ENCODE results near the gene PTGDS. TPM values are rescaled to one million over a fixed set of nuclear protein-coding genes. Genes with fewer than 3 reads are reported as not detected.

PTGDS gene
- total RNA-seq, 2 experiments from 2014 or later = 40.6 to 41.0 TPM

GRCh38 chr9:136995362-136995761, 18.1 kb downstream of the PTGDS start:
- no peak for TF ChIP-seq CTCF (IDR thresholded peaks at IDR 0.05)
- Histone ChIP-seq H3K4me1 (ENCODE audit: insufficient read depth, low read length) (peaks cover 82% of the 10 kb centered on the region), H3K27me3 (ENCODE audit: control insufficient read depth in 1 of 2, insufficient read depth in 2 of 2, low read length in 2 of 2) (peaks cover 0 to 4% of the 10 kb centered on the region in 2 experiments), H3K9me3 (ENCODE audit: control insufficient read depth in 1 of 2, insufficient read depth in 1 of 2, low read length in 2 of 2) (no peaks in the 10 kb centered on the region), H3K36me3 (ENCODE audit: insufficient read depth, low read length) (peaks cover 10% of the 10 kb centered on the region), H3K27ac (ENCODE audit: low read depth in 1 of 2, low read length in 2 of 2) (no peak overlapping the region), H3K4me3 (ENCODE audit: low read length) (no peak overlapping the region)
- no peak overlapping the region for H3K27ac Mint-ChIP-seq
- peaks cover 50% of the 10 kb centered on the region for H3K4me1 Mint-ChIP-seq (ENCODE audit: low read depth)
- no peaks in the 10 kb centered on the region for H3K9me3 Mint-ChIP-seq
- ChIA-PET POLR2A (interaction anchor here (1.1 to 1.3 kb wide), 2 partner anchors 51 to 203 kb away, joined by 3 to 4 read pairs; partner anchors contain the start of gene FBXW5), CTCF (interaction anchor here (1.4 to 1.8 kb wide), 3 partner anchors 40 to 153 kb away, joined by 3 to 9 read pairs (median 6); partner anchors contain the start of genes AJM1 and FBXW5)
- ATAC-seq (ENCODE audit: poor library complexity) (no peak), DNase-seq (no peak)
- peaks cover 8% of the 10 kb centered on the region for H3K36me3 Mint-ChIP-seq (ENCODE audit: low read depth)
- intact Hi-C loops (cut with DNase I, micrococcal nuclease) = no loop called here
- no peak overlapping the region for H3K4me3 Mint-ChIP-seq
- peaks cover 10% of the 10 kb centered on the region for H3K27me3 Mint-ChIP-seq

GRCh38 chr9:136995772-136996311, 18.5 kb downstream of the PTGDS start:
- ChIA-PET POLR2A (interaction anchor here (1.0 to 1.3 kb wide), 4 partner anchors 33 to 203 kb away, joined by 3 to 4 read pairs (median 4); partner anchors contain the start of gene FBXW5), CTCF (interaction anchor here (1.1 to 1.8 kb wide), 4 partner anchors 33 to 154 kb away, joined by 3 to 9 read pairs (median 6); partner anchors contain the start of genes AJM1 and FBXW5)
- intact Hi-C loops (cut with DNase I, micrococcal nuclease) = no loop called here
- peak overlapping the region; percentile 41 for H3K4me3 ChIP-seq (ENCODE audit: low read length)
- H3K27ac ChIP-seq (ENCODE audit: low read depth in 1 of 2, low read length in 2 of 2) = no peak overlapping the region
- Mint-ChIP-seq H3K4me3 (peak overlapping the region; percentile 62), H3K27ac (peak overlapping the region; percentile 71), H3K36me3 (ENCODE audit: low read depth) (peaks cover 8% of the 10 kb centered on the region), H3K9me3 (no peaks in the 10 kb centered on the region), H3K27me3 (peaks cover 10% of the 10 kb centered on the region), H3K4me1 (ENCODE audit: low read depth) (peaks cover 50% of the 10 kb centered on the region)
- H3K36me3 ChIP-seq (ENCODE audit: insufficient read depth, low read length) = peaks cover 10% of the 10 kb centered on the region
- DNase-seq (no peak), ATAC-seq (ENCODE audit: poor library complexity) (no peak)
- H3K27me3 ChIP-seq (ENCODE audit: control insufficient read depth in 1 of 2, insufficient read depth in 2 of 2, low read length in 2 of 2) = peaks cover 0 to 4% of the 10 kb centered on the region in 2 experiments
- H3K9me3 ChIP-seq (ENCODE audit: control insufficient read depth in 1 of 2, insufficient read depth in 1 of 2, low read length in 2 of 2) = no peaks in the 10 kb centered on the region
- peaks cover 87% of the 10 kb centered on the region for H3K4me1 ChIP-seq (ENCODE audit: insufficient read depth, low read length)
- TF ChIP-seq CTCF (IDR thresholded peaks at IDR 0.05) = no peak

GRCh38 chr9:136996361-136997292, 19.3 kb downstream of the PTGDS start, which contains the start of gene CLIC3:
CLIC3 (minus strand) TSS chr9:136996568; CDS start chr9:136996543, 25 bp downstream.
- TF ChIP-seq CTCF (IDR thresholded peaks at IDR 0.05) = no peak

More at GRCh38 chr9:136996361-136997292, 19.3 kb downstream of the PTGDS start, which contains the start of gene CLIC3:
- H3K27ac ChIP-seq (ENCODE audit: low read depth in 1 of 2, low read length in 2 of 2) = peak within 1 kb of the TSS in 1 of 2 donors; percentile 40
- Mint-ChIP-seq H3K27me3 (peaks cover 10% of the 10 kb centered on the region), H3K4me3 (peak within 1 kb of the TSS; percentile 62), H3K36me3 (ENCODE audit: low read depth) (peaks cover 8% of the 10 kb centered on the region), H3K4me1 (ENCODE audit: low read depth) (peaks cover 43% of the 10 kb centered on the region), H3K27ac (peak within 1 kb of the TSS; percentile 87), H3K9me3 (no peaks in the 10 kb centered on the region)
- ATAC-seq (ENCODE audit: poor library complexity) = peak; percentile 14
- CTCF ChIA-PET = interaction anchor here (1.1 to 1.8 kb wide), 4 partner anchors 32 to 155 kb away, joined by 3 to 9 read pairs (median 6); partner anchors contain the start of genes AJM1 and FBXW5
- intact Hi-C loops (cut with DNase I, micrococcal nuclease) = no loop called here
- peak; percentile 19 to 83 (median 56) for DNase-seq
- H3K4me1 ChIP-seq (ENCODE audit: insufficient read depth, low read length) = peaks cover 83% of the 10 kb centered on the region
- peak within 1 kb of the TSS; percentile 41 for H3K4me3 ChIP-seq (ENCODE audit: low read length)
- H3K36me3 ChIP-seq (ENCODE audit: insufficient read depth, low read length) = peaks cover 10% of the 10 kb centered on the region
- no peaks in the 10 kb centered on the region for H3K9me3 ChIP-seq (ENCODE audit: control insufficient read depth in 1 of 2, insufficient read depth in 1 of 2, low read length in 2 of 2)
- POLR2A ChIA-PET = interaction anchor here (0.8 to 1.3 kb wide), 6 partner anchors 31 to 244 kb away, joined by 3 to 4 read pairs (median 3); partner anchors contain the start of genes FBXW5 and TUBB4B
- H3K27me3 ChIP-seq (ENCODE audit: control insufficient read depth in 1 of 2, insufficient read depth in 2 of 2, low read length in 2 of 2) = peaks cover 0 to 4% of the 10 kb centered on the region in 2 experiments

All from CD4-positive, alpha-beta T cell (primary cell).